Measurements from ENCODE around the gene MRPS23.

DNA sequence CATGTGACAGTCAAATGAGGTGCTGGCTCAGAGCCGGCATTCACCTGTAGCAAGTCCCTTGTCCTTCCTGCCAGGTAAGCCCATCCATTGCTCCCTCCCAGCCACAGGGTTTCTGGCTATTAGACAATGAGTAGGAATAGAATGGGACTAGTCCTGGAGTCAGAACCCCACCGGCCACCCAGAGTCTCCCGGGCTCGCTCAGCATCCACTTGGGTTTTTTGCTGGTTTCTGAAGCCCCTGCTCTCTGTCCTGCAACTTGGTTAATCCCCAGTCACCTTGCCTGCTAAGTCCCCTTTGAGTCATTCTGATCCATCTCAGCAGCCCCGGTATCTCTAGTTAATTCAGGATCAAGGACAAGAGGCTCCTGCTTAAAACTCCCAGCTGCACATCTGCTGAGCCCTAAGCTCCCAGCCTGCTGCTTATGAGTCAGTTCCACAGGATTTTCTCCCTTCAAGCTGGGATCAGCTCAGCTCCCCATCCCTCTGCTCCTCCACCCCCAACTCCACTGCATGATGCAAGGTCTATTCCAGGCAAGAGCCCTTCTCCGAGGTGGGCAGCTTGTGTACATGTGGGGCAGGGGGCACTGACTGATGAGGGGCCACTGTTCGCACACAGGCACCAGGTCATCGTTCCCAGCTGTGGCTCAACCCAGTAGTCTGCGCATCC is 19.9 kb upstream of the MRPS23 start:
- TF ChIP-seq POLR2A (IDR thresholded peaks at IDR 0.05) (no peak), POLR2AphosphoS5 (IDR thresholded peaks at IDR 0.05) (no peak)
- TF ChIP-seq, protein P1, sequence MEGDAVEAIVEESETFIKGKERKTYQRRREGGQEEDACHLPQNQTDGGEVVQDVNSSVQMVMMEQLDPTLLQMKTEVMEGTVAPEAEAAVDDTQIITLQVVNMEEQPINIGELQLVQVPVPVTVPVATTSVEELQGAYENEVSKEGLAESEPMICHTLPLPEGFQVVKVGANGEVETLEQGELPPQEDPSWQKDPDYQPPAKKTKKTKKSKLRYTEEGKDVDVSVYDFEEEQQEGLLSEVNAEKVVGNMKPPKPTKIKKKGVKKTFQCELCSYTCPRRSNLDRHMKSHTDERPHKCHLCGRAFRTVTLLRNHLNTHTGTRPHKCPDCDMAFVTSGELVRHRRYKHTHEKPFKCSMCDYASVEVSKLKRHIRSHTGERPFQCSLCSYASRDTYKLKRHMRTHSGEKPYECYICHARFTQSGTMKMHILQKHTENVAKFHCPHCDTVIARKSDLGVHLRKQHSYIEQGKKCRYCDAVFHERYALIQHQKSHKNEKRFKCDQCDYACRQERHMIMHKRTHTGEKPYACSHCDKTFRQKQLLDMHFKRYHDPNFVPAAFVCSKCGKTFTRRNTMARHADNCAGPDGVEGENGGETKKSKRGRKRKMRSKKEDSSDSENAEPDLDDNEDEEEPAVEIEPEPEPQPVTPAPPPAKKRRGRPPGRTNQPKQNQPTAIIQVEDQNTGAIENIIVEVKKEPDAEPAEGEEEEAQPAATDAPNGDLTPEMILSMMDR (IDR thresholded peaks at IDR 0.05): no peak

Data from transverse colon (tissue), 4 donors.